NCI-H748 (cell line): Measurements from ENCODE around the gene EFCAB8.

ENCODE experiments used
- DNase-seq: peaks from one replicate; lab custom pipeline; 2025; ENCODE audit not compliant: unreplicated experiment; lab: John Stamatoyannopoulos, UW

EFCAB8 gene

DNA sequence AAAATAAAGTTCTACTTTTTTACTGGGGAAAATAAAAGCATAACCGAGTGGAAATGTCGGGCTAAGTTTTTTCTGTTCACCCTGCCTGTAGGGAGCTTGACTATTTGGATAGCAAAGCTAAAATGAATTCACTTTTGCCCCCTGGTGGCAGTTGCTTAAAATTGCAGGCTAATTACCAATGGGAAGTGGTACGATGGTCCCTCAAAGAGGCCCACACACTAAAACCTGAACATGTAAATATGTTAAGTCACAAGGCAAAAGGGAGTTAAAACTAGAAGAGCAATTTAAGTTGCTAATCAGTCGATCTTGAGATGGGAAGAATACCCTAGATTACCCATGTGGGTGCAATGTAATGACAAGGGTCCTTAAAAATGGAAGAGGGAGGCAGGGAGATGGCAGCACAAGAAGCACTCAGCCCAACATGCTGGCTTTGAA, 146.4 kb downstream of the EFCAB8 start:
- DNase-seq, result peak; percentile 16

DNA sequence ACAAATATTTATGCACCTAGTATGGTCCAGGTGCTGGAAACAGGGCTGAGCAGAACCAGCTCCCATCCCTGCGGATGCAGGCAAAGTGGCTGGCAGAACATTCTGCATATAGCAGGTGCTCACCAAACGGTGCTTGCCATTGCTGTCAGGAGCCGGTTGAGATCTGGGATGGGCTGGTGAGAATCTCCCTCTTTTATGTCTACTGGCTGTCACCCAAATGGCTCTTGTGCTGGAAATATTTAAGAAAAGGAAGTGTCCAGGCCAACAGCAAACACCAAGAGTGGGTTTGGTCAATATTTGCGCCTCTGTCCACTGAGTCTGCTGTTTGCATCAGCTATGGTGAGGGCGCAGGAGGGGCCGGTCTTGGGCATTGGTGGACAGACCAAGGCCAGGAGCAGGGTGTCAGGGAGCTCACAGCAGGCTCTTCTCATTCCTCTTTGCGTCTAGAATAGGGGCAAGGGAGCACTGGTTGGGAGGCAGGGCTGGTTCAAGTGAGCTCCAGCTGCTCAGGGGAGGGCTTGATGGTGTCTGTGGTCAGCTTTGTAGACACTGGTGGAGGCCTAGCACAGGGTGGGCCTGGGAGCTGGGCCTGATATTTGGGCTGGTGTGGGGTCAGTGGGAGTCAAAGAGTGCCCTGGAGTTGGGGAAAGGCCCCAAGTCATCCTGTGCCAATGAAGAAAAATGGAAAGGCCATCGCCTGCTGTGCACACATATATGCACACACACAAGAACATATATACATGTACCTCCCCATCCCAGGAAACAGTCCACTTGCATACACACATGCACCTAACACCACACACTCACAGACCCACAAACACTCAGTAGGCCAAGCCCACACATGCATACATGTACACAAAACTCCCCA, 147.4 kb downstream of the EFCAB8 start:
- no peak for DNase-seq

DNA sequence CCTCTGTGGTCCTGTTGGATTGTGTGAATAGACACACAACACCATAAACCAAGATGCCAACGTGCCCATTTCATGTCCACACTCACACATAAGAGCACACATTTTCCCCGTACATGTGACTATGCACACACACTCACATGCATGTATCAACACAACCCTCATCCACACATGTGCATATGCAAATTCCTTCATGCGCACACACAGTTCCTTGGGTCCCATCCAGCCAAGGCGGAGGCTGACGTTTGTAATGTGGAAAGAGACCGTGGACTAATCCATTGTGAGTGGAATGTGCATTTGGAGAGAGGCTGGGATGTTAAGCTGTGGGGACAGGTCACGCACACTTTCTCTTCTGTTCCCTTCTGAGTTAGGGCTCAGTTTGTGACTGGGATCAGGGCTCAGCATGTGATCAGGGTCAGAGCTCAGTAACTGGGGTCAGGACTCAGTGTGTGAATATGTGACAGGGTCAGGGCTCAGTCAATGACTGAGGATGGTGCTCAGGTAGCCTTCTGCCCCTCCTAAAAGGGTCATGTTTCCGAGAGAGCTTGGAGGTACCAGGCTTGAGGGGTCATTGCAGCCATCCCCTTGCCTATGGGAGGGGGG, 148.2 kb downstream of the EFCAB8 start:
- DNase-seq, result no peak

DNA sequence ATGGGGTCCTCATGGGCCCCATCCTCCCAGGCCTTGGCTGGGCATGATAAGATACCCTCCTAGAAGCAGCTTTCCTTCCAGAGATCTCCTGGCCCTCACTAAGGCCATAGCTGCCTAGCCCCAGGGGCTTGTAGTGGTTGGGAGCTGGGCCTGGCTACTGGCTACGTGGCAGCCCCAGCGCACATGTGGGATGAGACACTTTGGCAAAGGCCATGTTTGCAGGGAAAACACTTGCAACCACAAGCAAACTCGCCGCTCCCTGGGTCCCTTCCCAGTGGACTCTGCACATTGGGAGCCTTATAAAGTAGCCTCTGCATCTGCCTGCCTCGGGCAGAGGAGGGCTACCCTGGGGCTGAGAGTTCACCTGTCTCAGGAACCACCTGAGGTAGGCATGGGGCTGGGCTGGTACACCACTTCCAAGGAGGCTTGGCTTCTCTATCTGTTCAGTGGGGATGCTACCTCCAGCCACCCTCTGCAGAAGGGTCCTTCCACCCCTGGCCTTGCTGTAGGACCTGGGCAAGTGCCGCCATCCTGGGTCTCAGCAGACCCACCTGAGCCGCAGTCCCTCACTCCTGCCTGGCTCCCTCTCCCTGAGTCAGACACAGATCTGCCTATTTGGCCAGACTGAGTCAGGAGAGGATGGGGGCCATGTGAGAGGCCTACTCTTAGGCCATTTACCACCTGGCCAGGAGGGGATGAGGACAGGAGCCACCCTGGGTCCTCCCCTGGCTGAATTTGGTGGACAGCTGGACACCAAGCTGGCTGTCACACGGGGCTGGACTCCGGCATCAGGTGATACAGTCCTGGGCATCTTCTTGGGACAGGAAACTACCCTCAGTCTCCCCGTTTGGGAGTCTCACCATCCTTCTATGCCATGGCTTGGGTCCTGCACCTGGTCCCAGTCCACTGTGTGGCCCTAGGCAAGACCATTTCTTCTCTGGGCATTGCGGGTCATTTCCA, 148.9 kb downstream of the EFCAB8 start, which contains the start of gene BPIFB2:
Gene BPIFB2 (plus strand): TSS at position 329 of the 960 bp plus-strand sequence. CDS start 871 bp downstream, outside the sequence.
- DNase-seq, result no peak

DNA sequence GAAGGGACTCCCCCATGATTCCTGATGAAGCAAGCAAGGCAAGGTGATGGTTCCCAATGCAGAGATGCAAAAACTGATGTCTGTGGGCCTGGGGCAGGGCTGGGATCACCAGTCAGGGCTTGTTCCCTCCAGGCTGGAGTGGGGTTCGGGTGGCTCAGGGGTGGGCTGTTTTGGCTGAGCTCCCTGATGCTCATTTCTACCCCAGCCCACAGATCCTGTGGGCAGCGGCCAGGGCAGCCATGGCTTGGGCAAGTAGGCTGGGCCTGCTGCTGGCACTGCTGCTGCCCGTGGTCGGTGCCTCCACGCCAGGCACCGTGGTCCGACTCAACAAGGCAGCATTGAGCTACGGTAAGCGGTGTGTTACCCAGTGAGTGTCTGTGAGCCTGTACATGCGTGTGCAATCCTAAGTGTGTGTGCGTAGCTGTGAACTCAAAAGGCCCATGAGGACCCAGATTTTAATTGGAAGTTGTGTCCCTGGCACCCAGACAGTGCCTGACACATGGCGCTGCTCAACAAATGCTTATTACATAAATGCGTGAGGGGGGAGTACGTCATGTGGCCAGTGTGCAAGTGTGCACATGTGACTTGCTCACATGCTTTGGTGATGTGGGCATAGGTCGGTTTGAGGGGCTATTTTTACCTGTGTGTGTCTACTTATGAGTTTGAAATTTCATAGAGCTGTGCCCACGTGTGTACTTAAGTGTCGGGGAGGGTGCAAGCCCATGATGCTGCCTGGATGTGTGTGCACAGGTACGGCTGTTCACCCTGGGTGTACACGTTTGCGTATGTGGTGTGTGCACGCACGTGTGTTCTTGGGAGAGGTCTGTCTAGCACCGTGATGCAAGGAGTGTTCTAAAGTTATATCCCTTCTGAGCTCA, 149.9 kb downstream of the EFCAB8 start:
- DNase-seq, result no peak

DNA sequence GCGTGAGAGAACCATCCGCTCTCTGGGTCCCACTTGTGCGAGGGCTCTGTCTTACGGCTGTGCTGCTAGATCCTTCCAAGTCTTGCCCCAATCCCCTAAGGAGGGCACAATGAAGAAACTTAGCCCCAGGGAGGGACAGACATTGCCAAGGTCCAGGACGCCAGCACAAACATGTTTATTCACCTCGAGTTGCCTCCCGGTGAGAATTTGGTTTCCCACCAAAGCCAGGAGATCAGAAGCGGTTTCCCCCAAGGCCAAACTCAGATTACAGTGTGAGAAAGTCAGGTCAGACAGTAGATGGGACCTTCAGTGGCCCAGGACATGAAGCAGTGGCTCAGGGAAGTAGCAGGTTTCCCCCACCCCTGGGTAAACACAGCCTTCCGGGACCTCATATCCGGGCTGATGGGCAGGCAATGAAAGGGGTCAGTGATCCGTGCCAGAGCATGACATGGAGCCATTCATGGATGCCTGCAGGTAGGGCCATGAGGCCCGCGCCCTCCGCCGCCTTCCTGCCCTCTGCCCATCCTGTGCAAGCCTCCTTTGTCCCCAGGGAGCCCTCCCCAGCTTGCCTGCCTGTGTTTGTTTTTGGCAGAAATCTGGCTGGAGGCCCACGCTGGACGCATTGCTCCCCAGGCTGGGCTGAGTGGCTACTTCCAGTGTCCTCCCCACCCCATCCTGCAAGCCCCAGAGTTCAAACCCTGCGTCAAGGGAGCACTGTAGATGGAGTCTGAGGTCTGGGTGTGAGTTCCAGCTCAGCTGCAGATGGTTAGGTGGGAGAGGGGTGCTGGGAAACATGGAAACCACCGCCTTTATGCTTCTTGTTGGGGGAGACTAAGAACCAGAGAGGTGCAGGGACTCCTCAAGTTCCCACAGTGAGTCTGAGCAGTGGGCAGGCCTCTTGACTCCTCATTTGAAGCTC, 150.8 kb downstream of the EFCAB8 start:
- peak; percentile 45 for DNase-seq

DNA sequence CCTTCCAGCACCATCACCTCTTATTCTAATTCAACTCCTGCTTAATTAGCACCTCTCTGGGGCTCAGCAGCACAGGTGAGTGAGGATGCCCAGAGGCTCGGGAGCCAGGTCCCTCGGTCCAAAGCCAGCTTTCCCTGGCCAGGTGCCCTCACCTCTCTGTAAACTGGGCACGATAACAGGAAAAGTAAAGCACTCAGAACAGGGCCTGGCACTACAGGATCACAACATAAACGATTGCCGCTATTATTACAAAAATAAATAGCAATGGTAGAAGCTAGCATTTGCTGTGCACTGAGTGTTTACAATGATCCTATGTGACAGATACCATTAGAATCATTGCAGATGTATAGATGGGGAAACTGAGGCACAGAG, 151.4 kb downstream of the EFCAB8 start:
- DNase-seq, result no peak

DNA sequence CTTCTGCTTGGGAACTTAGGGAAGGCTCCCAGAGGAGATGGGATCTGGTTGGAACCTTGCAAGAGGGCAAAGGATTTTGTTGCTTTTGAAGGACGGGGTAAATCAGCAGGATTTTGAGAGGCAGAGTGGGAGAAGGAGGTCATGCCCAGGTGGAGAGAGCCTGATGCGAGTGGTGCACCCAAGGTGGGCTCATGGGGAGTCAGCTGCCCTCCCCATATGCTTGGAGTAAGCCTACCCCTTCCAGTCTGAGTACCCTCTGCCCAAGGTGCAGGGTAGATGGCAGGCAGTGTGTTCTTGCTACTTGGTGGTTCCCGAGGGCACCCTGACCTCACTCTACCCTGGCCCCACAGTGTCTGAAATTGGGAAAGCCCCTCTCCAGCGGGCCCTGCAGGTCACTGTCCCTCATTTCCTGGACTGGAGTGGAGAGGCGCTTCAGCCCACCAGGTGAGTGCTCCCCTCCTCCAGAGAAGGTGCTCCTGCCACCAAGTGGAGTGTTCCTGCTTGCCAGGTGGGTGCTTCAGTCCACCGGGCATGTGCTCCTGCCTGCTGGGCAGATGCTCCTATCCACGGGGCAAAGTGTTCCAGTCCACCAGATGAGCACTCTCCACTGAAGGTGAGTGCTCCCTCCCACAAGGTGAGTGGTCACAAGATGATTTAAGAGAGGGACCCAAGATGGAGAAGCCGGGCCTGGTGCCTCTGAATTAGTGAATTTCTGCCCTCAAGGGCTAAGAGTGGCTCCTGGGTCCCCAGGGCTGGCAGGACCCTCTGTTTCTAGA, 152.1 kb downstream of the EFCAB8 start:
- no peak for DNase-seq
